GM18909 (cell line): Measurements from ENCODE around the gene CREB3L2.
"Not testable (repeated sequence)": the region's sequence is repeated elsewhere in the genome, so short reads cannot be mapped to it uniquely, and the experiment has no call there.

Source experiments
- ATAC-seq: cut with Tn5 transposase; IDR thresholded peaks from one replicate; pipeline ENCODE4 v1.9.1; 2021; ENCODE audit warnings: mild to moderate bottlenecking; ENCODE audit not compliant: unreplicated experiment, poor library complexity

The CREB3L2 gene

GRCh38 chr7:138001529-138002095, at the start of gene CREB3L2:
TSS of gene CREB3L2 (minus strand) at chr7:138002086. CDS start at chr7:138001705, 381 bp downstream.
- ATAC-seq, result peak; percentile 37

GRCh38 chr7:138049505-138050116, 47.7 kb upstream of the CREB3L2 start:
- no peak for ATAC-seq

- no peak for ATAC-seq
Measured at GRCh38 chr7:138047907-138048306, 46.0 kb upstream of the CREB3L2 start.

GRCh38 chr7:138044897-138045296, 43.0 kb upstream of the CREB3L2 start:
- ATAC-seq, result no peak

GRCh38 chr7:138040063-138040462, 38.2 kb upstream of the CREB3L2 start:
- not testable (repeated sequence) for ATAC-seq

- ATAC-seq, result no peak
Measured at GRCh38 chr7:138036135-138036534, 34.2 kb upstream of the CREB3L2 start.

GRCh38 chr7:138033241-138033640, 31.4 kb upstream of the CREB3L2 start:
- ATAC-seq, result no peak

- ATAC-seq, result no peak
Measured at GRCh38 chr7:138032770-138033169, 30.9 kb upstream of the CREB3L2 start.

GRCh38 chr7:138032186-138032585, 30.3 kb upstream of the CREB3L2 start:
- ATAC-seq, result peak; percentile 61

GRCh38 chr7:138030679-138031351, 28.9 kb upstream of the CREB3L2 start:
- ATAC-seq, result no peak

- no peak for ATAC-seq
Measured at GRCh38 chr7:138029941-138030340, 28.1 kb upstream of the CREB3L2 start.

- no peak for ATAC-seq
Measured at GRCh38 chr7:138029126-138029525, 27.2 kb upstream of the CREB3L2 start.

GRCh38 chr7:138027100-138027499, 25.2 kb upstream of the CREB3L2 start:
- no peak for ATAC-seq

- ATAC-seq, result no peak
Measured at GRCh38 chr7:138025215-138026186, 23.6 kb upstream of the CREB3L2 start.

GRCh38 chr7:138024765-138025164, 22.9 kb upstream of the CREB3L2 start:
- ATAC-seq, result no peak

GRCh38 chr7:138024343-138024691, 22.4 kb upstream of the CREB3L2 start:
- ATAC-seq, result no peak

GRCh38 chr7:138023618-138024342, 21.9 kb upstream of the CREB3L2 start:
- ATAC-seq, result peak; percentile 82

GRCh38 chr7:138021889-138022288, 20.0 kb upstream of the CREB3L2 start:
- no peak for ATAC-seq

- no peak for ATAC-seq
Measured at GRCh38 chr7:138017992-138018391, 16.1 kb upstream of the CREB3L2 start.

GRCh38 chr7:138015096-138015495, 13.2 kb upstream of the CREB3L2 start:
- ATAC-seq, result no peak
